H9 (cell line): ENCODE data around the gene SETD1A. TPM values are rescaled to one million over a fixed set of nuclear protein-coding genes. Genes with fewer than 3 reads are reported as not detected.

Experiments used
- DNase-seq: peaks from one replicate; pipeline ENCODE4 v3.0.0-alpha.2; 2017
- H2AFZ ChIP-seq: one replicate; pipeline ENCODE4 v1.6.1; 2013; ENCODE audit warnings: mild to moderate bottlenecking, low read length, control low read depth, moderate library complexity
- H2AK5ac ChIP-seq: 2 replicates; pipeline ENCODE4 v1.6.1; 2013; ENCODE audit warnings: low read length, control low read depth, mixed read lengths; ENCODE audit not compliant: insufficient read length
- H2BK120ac ChIP-seq: one replicate; pipeline ENCODE4 v1.6.1; 2013; ENCODE audit warnings: low read depth, mild to moderate bottlenecking, low read length, control low read depth, inconsistent platforms; ENCODE audit not compliant: poor library complexity, severe bottlenecking
- H2BK12ac ChIP-seq: 2 replicates; pipeline ENCODE4 v1.6.1; 2013; ENCODE audit warnings: low read length, control low read depth, mixed read lengths, low read depth; ENCODE audit not compliant: insufficient read length
- H2BK15ac ChIP-seq: 2 replicates; pipeline ENCODE4 v1.6.1; 2013; ENCODE audit warnings: low read depth, low read length, control low read depth
- H2BK20ac ChIP-seq: one replicate; pipeline ENCODE4 v1.6.1; 2013; ENCODE audit warnings: low read depth, mild to moderate bottlenecking, low read length, control low read depth, inconsistent platforms; ENCODE audit not compliant: poor library complexity, severe bottlenecking
- H2BK5ac ChIP-seq: 2 replicates; pipeline ENCODE4 v1.6.1; 2013; ENCODE audit warnings: low read length, control low read depth, mixed read lengths; ENCODE audit not compliant: insufficient read length
- H3K14ac ChIP-seq: 2 replicates; pipeline ENCODE4 v1.6.1; 2013; ENCODE audit warnings: low read length, control low read depth; ENCODE audit not compliant: insufficient read depth
- H3K18ac ChIP-seq: 2 replicates; pipeline ENCODE4 v1.6.1; 2013; ENCODE audit warnings: low read depth, mild to moderate bottlenecking, mixed read lengths, low read length, control low read depth; ENCODE audit not compliant: insufficient read length
- H3K23ac ChIP-seq: 2 replicates; pipeline ENCODE4 v1.6.1; 2013; ENCODE audit warnings: low read length, control low read depth, mixed read lengths, low read depth; ENCODE audit not compliant: insufficient read length
- H3K23me2 ChIP-seq: 2 replicates; pipeline ENCODE4 v1.6.1; 2013; ENCODE audit warnings: low read depth, mild to moderate bottlenecking, mixed read lengths, low read length, control low read depth; ENCODE audit not compliant: insufficient read length, poor library complexity, severe bottlenecking
- H3K27ac ChIP-seq: 2 replicates; pipeline ENCODE4 v1.5.1; 2013; ENCODE audit warnings: low read length, control low read depth, mixed read lengths, low read depth; ENCODE audit not compliant: insufficient read length
- H3K27me3 ChIP-seq: 2 replicates; pipeline ENCODE4 v1.6.1; 2013; ENCODE audit warnings: low read length, control low read depth, inconsistent platforms; ENCODE audit not compliant: insufficient read depth
- H3K4ac ChIP-seq: 2 replicates; pipeline ENCODE4 v1.6.1; 2013; ENCODE audit warnings: low read depth, mild to moderate bottlenecking, control low read depth, inconsistent platforms, low read length, moderate library complexity
- H3K4me1 ChIP-seq: 2 replicates; pipeline ENCODE4 v1.6.1; 2013; ENCODE audit warnings: low read length, control low read depth, inconsistent platforms; ENCODE audit not compliant: insufficient read depth
- H3K4me2 ChIP-seq: 2 replicates; pipeline ENCODE4 v1.6.1; 2013; ENCODE audit warnings: low read length, control low read depth, mixed read lengths; ENCODE audit not compliant: insufficient read length, insufficient read depth
- H3K56ac ChIP-seq: 2 replicates; pipeline ENCODE4 v1.6.1; 2013; ENCODE audit warnings: low read depth, mild to moderate bottlenecking, mixed read lengths, low read length, control low read depth; ENCODE audit not compliant: insufficient read length
- H3K79me1 ChIP-seq: 2 replicates; pipeline ENCODE4 v1.6.1; 2013; ENCODE audit warnings: low read depth, mild to moderate bottlenecking, moderate library complexity, low read length, control low read depth, inconsistent platforms; ENCODE audit not compliant: insufficient read depth, poor library complexity, severe bottlenecking
- H3K79me2 ChIP-seq: 2 replicates; pipeline ENCODE4 v1.6.1; 2013; ENCODE audit warnings: low read length, control low read depth, inconsistent platforms; ENCODE audit not compliant: insufficient read depth
- H3K9ac ChIP-seq: 2 replicates; pipeline ENCODE4 v1.6.1; 2013; ENCODE audit warnings: low read length, control low read depth, mixed read lengths; ENCODE audit not compliant: insufficient read length; ENCODE audit errors: extremely low read depth
- H3K9me3 ChIP-seq: one replicate; pipeline ENCODE4 v1.6.1; 2013; ENCODE audit warnings: low read depth, low read length, inconsistent platforms; ENCODE audit not compliant: control insufficient read depth
- H3T11ph ChIP-seq: one replicate; pipeline ENCODE4 v1.6.1; 2013; ENCODE audit warnings: mild to moderate bottlenecking, low read length, control low read depth, inconsistent platforms
- H4K20me1 ChIP-seq: one replicate; pipeline ENCODE4 v1.6.1; 2013; ENCODE audit not compliant: control insufficient read depth, insufficient read length, insufficient read depth
- H4K5ac ChIP-seq: 2 replicates; pipeline ENCODE4 v1.6.1; 2013; ENCODE audit warnings: low read depth, mild to moderate bottlenecking, mixed read lengths, low read length, control low read depth; ENCODE audit not compliant: insufficient read length
- H4K8ac ChIP-seq: replicated peaks from 2 replicates; pipeline ENCODE4 v1.6.1; 2013; ENCODE audit warnings: low read length, control low read depth, mixed read lengths, low read depth; ENCODE audit not compliant: insufficient read length
- H4K91ac ChIP-seq: 2 replicates; pipeline ENCODE4 v1.6.1; 2013; ENCODE audit warnings: low read depth, mild to moderate bottlenecking, moderate library complexity, mixed read lengths, low read length, control low read depth; ENCODE audit not compliant: insufficient read length
- H3K27ac Mint-ChIP-seq, 3 experiments: 2 replicates in 2 of 3; 3 replicates in 1 of 3; pipeline ENCODE4 v1.8.0; 2020 to 2021; ENCODE audit warnings: mixed read lengths in 3 of 3, mild to moderate bottlenecking in 1 of 3, moderate library complexity in 1 of 3
- H3K27me3 Mint-ChIP-seq: 2 replicates; pipeline ENCODE4 v1.8.0; 2021; ENCODE audit warnings: low read depth, mild to moderate bottlenecking, moderate library complexity, mixed read lengths
- H3K36me3 Mint-ChIP-seq, 3 experiments: 2 replicates in 2 of 3; 3 replicates in 1 of 3; pipeline ENCODE4 v1.8.0; 2020 to 2021; ENCODE audit warnings: low read depth in 3 of 3, mixed read lengths in 3 of 3; ENCODE audit not compliant: insufficient read depth in 1 of 3
- H3K4me1 Mint-ChIP-seq, 2 experiments: 2 replicates each; pipeline ENCODE4 v1.8.0; 2020; ENCODE audit warnings: mixed read lengths in 2 of 2
- H3K4me3 Mint-ChIP-seq, 2 experiments: 2 replicates in 1 of 2; 3 replicates in 1 of 2; pipeline ENCODE4 v1.8.0; 2020 to 2021; ENCODE audit warnings: mild to moderate bottlenecking in 2 of 2, mixed read lengths in 2 of 2, moderate library complexity in 1 of 2
- H3K9me3 Mint-ChIP-seq, 2 experiments: 2 replicates in 1 of 2; 3 replicates in 1 of 2; pipeline ENCODE4 v1.8.0; 2020; ENCODE audit warnings: mild to moderate bottlenecking in 2 of 2, mixed read lengths in 2 of 2, moderate library complexity in 1 of 2
- CTCF ChIP-seq: fragments of 200-600 bp; sonication (generic); conservative IDR thresholded peaks from 3 replicates; pipeline ENCODE4 v1.8.0; 2021; ENCODE audit warnings: antibody characterized with exemption, mild to moderate bottlenecking
- WGBS: extraction: QIAGEN DNeasy Blood & Tissue Kit; methylation state at CpG from one replicate; pipeline ENCODE4 v1.1.7; 2013; ENCODE audit warnings: missing lambda C conversion rate, low lambda C conversion rate, mixed read lengths; ENCODE audit not compliant: insufficient read length; ENCODE audit errors: extremely low coverage; 5-methylcytosine and 5-hydroxymethylcytosine counted together
- total RNA-seq: library from RNA; stranded (reverse); gene quantifications from 2 replicates; pipeline ENCODE4 v1.2.1, GENCODE V29; 2021

Gene SETD1A
- total RNA-seq, 1 experiment from 2014 or later: 36.9 TPM

- Histone ChIP-seq H3K79me1 (no peaks in the 10 kb centered on the region), H3K9me3 (no peaks in the 10 kb centered on the region), H2BK120ac (no peak overlapping the region), H3K14ac (no peak overlapping the region), H3K4me2 (no peak overlapping the region), H3K23me2 (no peaks in the 10 kb centered on the region), H3K4ac (no peak overlapping the region), H2BK15ac (no peak overlapping the region), H3K27me3 (no peaks in the 10 kb centered on the region), H4K91ac (no peak overlapping the region), H4K20me1 (peaks cover 2% of the 10 kb centered on the region), H2AFZ (no peak overlapping the region), H3T11ph (no peak overlapping the region), H3K56ac (no peak overlapping the region), H3K18ac (no peak overlapping the region), H2BK12ac (no peak overlapping the region), H4K5ac (no peak overlapping the region), H3K27ac (no peak overlapping the region), H4K8ac (no peak overlapping the region), H2AK5ac (no peak overlapping the region), H3K9ac (no peak overlapping the region), H2BK5ac (no peak overlapping the region), H2BK20ac (no peak overlapping the region), H3K79me2 (no peaks in the 10 kb centered on the region), H3K4me1 (no peaks in the 10 kb centered on the region), H3K23ac (no peak overlapping the region)
- Mint-ChIP-seq H3K9me3 (no peaks in the 10 kb centered on the region), H3K36me3 (peaks cover 56 to 92% (median 79%) of the 10 kb centered on the region in 3 experiments; a peak in 6 of 7 replicates), H3K27ac (peak overlapping the region in 1 of 3 experiments; percentile 68; a peak in 1 of 7 replicates), H3K4me3 (no peak overlapping the region; a peak in 1 of 5 replicates), H3K4me1 (no peaks in the 10 kb centered on the region), H3K27me3 (no peaks in the 10 kb centered on the region; the same call in 1 of the 2 replicates)
- TF ChIP-seq CTCF: peak; percentile 43; the same call in 2 of the 3 replicates
- DNase-seq: no peak
- WGBS: no CpG with 5 or more reads among the region's 7 CpGs
Measured at GRCh38 chr16:30972872-30973271, 15.3 kb downstream of the SETD1A start.
